ENCODE measurements around the gene SH2D1B. TPM values are rescaled to one million over a fixed set of nuclear protein-coding genes. Genes with fewer than 3 reads are reported as not detected.

Gene SH2D1B
- total RNA-seq, 4 donors from 2014 or later: 0.22 to 0.68 TPM; not detected in 2

DNA sequence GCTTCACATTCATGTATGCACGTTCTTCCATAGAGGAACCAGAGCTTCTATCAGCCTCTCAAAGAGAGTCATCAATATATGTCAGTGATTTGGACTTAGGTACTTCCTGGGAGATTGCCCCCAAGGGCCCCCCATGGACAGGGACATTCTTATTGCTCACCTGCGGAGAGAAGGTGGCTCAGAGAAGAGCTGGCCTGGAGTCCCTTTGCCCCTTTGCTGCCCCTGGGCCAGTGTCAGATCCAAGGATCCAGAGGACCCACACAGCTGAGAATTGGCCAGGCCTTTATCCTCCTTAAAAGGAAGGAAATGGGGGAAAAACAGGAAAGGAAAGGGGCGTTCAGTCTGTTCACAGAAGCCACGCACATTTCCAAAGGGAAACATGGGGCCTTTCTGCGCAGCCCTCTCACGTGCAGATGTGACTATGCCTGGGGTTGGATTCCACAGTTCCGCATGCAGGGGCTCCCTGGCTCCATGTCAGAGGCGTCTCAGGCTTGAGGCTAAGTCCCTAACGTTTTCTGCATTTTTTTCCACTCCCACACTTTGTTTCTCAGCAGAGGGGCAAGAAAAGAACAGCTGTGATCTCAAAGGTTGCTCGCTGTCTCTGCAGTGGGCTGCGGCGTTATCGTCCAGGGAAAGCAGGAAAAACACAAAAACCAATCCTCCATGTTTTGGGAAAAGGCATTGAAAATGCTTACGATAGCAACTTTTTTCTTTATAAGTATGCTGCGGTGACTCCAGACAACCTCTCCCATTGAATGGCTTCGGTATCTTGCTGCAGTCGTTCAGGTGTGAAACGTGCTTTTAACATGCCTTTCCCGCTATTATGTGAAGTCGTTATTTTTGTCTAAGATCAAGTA lies 24.5 kb downstream of the SH2D1B start:
- TF ChIP-seq, protein P1, sequence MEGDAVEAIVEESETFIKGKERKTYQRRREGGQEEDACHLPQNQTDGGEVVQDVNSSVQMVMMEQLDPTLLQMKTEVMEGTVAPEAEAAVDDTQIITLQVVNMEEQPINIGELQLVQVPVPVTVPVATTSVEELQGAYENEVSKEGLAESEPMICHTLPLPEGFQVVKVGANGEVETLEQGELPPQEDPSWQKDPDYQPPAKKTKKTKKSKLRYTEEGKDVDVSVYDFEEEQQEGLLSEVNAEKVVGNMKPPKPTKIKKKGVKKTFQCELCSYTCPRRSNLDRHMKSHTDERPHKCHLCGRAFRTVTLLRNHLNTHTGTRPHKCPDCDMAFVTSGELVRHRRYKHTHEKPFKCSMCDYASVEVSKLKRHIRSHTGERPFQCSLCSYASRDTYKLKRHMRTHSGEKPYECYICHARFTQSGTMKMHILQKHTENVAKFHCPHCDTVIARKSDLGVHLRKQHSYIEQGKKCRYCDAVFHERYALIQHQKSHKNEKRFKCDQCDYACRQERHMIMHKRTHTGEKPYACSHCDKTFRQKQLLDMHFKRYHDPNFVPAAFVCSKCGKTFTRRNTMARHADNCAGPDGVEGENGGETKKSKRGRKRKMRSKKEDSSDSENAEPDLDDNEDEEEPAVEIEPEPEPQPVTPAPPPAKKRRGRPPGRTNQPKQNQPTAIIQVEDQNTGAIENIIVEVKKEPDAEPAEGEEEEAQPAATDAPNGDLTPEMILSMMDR (IDR thresholded peaks at IDR 0.05; ENCODE audit: low read depth): no peak

DNA sequence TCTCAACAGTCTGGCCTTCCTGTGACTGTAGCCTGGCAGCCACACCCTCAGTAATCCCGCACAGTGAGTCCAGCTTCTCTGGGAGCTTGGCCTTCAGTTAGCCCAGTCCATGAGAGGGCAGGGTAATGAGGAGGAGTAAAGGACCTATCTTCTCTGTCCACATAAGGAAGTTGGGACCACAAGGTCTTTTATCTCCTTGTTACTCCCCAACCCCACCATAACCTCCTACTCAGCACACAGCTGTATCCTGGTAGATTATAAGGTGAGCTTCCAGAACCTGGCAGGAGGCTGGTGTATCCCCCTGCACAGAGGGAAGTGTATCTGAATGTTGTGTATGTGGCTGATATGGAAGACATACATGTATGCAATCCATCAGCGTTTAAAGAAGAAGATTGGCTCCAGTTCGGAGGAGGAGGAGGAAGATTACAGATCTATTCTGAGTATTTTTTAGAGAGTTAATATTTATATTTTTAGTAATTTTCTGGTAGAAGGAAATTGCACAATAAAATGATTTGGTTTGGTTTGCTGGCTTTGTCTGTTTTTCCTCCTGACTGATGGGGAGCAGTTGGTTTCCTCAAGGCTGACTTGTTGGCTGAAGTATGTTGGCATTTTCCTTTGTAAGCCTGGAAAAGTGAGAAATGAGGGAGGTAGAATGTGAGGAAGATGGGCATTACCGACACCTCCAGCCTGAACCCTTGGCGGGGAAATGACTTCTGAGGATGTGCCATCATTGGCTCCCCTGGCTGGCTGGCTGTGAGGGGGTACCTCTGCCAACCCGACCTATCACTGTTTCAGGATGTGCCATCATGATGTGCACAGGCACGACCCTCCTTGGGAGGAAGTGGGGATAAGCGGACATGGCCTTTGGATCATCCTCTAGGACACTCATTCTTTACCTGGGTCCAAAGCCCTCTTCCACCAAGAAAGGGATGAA lies 25.4 kb downstream of the SH2D1B start:
- TF ChIP-seq, protein P1 (IDR thresholded peaks at IDR 0.05; ENCODE audit: low read depth): no peak

DNA sequence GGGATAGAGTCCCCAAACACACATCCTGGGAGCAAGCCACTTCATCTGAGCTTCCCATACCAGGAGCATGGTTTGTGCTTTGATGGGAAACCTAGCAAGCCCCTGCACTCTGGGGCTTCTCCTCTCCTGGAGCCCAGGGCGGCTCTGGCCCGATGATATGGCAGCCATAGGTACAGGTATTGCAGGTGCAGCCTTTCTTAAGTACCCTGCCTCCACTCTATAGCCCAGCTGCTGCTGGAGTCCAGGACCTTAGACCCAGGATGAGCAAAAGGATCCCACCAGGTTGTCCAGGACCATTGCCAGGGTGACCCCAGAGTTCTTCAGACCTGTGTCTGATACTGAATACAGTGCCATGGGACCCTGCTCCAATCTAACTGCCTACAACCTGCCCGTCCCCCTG lies 26.2 kb downstream of the SH2D1B start:
- TF ChIP-seq, protein P1 (IDR thresholded peaks at IDR 0.05; ENCODE audit: low read depth): no peak

DNA sequence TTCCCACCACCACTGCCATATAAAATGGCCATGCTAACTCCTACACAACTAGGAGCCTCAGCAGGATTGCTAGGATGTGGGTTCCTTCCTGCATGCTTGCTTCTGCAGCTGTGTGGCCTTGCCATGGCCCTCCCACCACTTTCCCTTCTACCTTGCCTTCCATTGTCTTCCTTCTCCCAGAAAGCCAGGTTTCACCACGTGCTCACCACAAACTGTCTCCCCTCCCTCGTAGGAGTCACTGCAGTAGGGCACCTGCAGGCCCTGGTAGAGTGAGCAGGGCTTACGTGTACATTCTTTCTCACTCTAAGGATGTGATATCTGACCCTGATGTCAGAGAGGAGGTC lies 26.7 kb downstream of the SH2D1B start:
- TF ChIP-seq, protein P1 (IDR thresholded peaks at IDR 0.05; ENCODE audit: low read depth): no peak

DNA sequence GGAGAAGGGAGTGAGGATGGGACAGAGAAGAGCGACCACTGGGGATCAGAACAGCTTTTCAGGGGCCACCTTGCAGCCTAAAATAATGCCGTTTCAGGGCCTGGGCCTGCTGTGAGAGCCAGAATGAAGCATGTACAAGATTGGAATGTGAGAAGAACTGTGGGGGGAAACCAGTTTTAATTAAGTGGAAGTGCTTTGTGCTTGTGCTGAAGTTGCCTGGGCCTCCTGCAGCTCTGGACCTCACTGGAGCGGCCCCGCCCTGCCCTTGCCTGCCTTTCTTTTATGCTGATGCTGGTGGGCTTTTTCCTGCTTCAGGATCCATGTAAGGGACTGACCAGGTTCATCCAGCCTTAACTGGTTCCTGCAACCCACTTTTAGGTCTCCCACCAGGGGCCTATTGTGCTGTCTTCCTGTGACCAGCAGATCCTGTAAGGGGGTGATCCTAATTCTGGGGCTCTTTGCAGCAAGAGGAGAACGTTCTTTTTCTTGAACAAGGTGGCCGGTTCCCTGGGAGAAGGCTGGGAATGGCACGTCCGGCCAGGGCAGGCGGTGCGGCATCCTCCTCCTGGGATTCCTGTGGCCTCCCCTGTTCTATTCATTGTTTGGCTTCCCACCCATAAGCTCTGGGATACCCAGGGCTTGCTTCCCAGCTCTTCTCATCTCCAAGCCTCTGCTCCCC lies 27.2 kb downstream of the SH2D1B start:
- TF ChIP-seq, protein P1 (IDR thresholded peaks at IDR 0.05; ENCODE audit: low read depth): no peak

DNA sequence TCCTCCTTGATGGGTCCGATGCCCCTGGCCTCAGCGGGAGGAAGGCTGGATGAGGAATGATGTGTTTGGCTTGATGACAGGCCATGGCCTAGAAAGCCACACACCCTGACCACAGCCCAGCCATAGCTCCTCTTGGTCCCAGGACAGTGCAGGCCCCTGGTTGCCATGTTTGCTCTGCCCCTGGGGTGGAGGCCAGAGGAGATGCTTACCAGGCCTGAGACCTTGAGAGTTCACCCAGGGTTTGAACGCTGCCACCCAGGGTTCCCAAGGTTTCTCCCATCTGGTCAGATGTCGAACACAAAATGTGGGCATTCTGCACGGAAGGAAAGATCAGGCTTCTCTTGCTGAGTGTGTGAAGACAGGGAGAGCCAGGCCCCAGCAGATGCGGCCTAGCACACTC lies 27.8 kb downstream of the SH2D1B start:
- TF ChIP-seq, protein P1 (IDR thresholded peaks at IDR 0.05; ENCODE audit: low read depth): no peak
